ENCODE data around the gene CELA3B.
A peak's percentile ranks its signal among the peaks of the same experiment; 100 is the strongest.
"Not testable (repeated sequence)": the region's sequence is repeated elsewhere in the genome, so short reads cannot be mapped to it uniquely, and the experiment has no call there.

The CELA3B gene

GRCh38 chr1:21942959-21943640, 33.7 kb upstream of the CELA3B start:
- not testable (repeated sequence) for DNase-seq (ENCODE audit: low read depth)

- DNase-seq (ENCODE audit: low read depth) = no peak
Measured at GRCh38 chr1:21944733-21945073, 32.1 kb upstream of the CELA3B start.

GRCh38 chr1:21946836-21947587, 29.8 kb upstream of the CELA3B start:
- DNase-seq (ENCODE audit: low read depth) = no peak

GRCh38 chr1:21950734-21951133, 26.1 kb upstream of the CELA3B start:
- no peak for DNase-seq (ENCODE audit: low read depth)

- DNase-seq (ENCODE audit: low read depth) = no peak
Measured at GRCh38 chr1:21951226-21951870, 25.5 kb upstream of the CELA3B start.

GRCh38 chr1:21952786-21953520, 23.9 kb upstream of the CELA3B start:
- DNase-seq (ENCODE audit: low read depth) = no peak

- no peak for DNase-seq (ENCODE audit: low read depth)
Measured at GRCh38 chr1:21955058-21955457, 21.8 kb upstream of the CELA3B start.

GRCh38 chr1:21955501-21956281, 21.1 kb upstream of the CELA3B start:
- no peak for DNase-seq (ENCODE audit: low read depth)

- no peak for DNase-seq (ENCODE audit: low read depth)
Measured at GRCh38 chr1:21956720-21957552, 19.9 kb upstream of the CELA3B start.

GRCh38 chr1:21961337-21961736, 15.5 kb upstream of the CELA3B start:
- DNase-seq (ENCODE audit: low read depth) = no peak

- DNase-seq (ENCODE audit: low read depth) = no peak
Measured at GRCh38 chr1:21961799-21962198, 15.0 kb upstream of the CELA3B start.

- DNase-seq (ENCODE audit: low read depth) = peak; percentile 44
Measured at GRCh38 chr1:21963477-21964217, 13.2 kb upstream of the CELA3B start.

GRCh38 chr1:21966247-21967000, 10.4 kb upstream of the CELA3B start:
- DNase-seq (ENCODE audit: low read depth) = peak; percentile 65

GRCh38 chr1:21967216-21967615, 9.6 kb upstream of the CELA3B start:
- DNase-seq (ENCODE audit: low read depth) = not testable (repeated sequence)

GRCh38 chr1:21969066-21969465, 7.8 kb upstream of the CELA3B start:
- not testable (repeated sequence) for DNase-seq (ENCODE audit: low read depth)

GRCh38 chr1:21970523-21970922, 6.3 kb upstream of the CELA3B start:
- DNase-seq (ENCODE audit: low read depth) = not testable (repeated sequence)

GRCh38 chr1:21972973-21973441, 3.8 kb upstream of the CELA3B start:
- not testable (repeated sequence) for DNase-seq (ENCODE audit: low read depth)

- not testable (repeated sequence) for DNase-seq (ENCODE audit: low read depth)
Measured at GRCh38 chr1:21973948-21974347, 2.9 kb upstream of the CELA3B start.

GRCh38 chr1:21974699-21975098, 2.1 kb upstream of the CELA3B start:
- DNase-seq (ENCODE audit: low read depth) = not testable (repeated sequence)
